Measurements from ENCODE around the gene DPT. TPM values are rescaled to one million over a fixed set of nuclear protein-coding genes. Genes with fewer than 3 reads are reported as not detected.
"Not testable (repeated sequence)": the region's sequence is repeated elsewhere in the genome, so short reads cannot be mapped to it uniquely, and the experiment has no call there.

Gene DPT
- not detected for total RNA-seq

GRCh38 chr1:168728473-168729404, at the start of gene DPT:
Gene DPT (minus strand): TSS chr1:168729206. CDS start chr1:168729174, 32 bp downstream.
- ATAC-seq (no peak), DNase-seq (no peak)
- Mint-ChIP-seq H3K4me1 (ENCODE audit: low read depth) (peaks cover 5% of the 10 kb centered on the region), H3K4me3 (no peak within 1 kb of the TSS), H3K27me3 (ENCODE audit: low read depth) (peaks cover 3% of the 10 kb centered on the region), H3K9me3 (no peaks in the 10 kb centered on the region), H3K36me3 (ENCODE audit: insufficient read depth) (no peaks in the 10 kb centered on the region)

GRCh38 chr1:168775366-168775765, 46.4 kb upstream of the DPT start:
- Mint-ChIP-seq H3K9me3 (no peaks in the 10 kb centered on the region), H3K4me3 (no peak overlapping the region), H3K27me3 (ENCODE audit: low read depth) (peaks cover 5% of the 10 kb centered on the region), H3K4me1 (ENCODE audit: low read depth) (no peaks in the 10 kb centered on the region), H3K36me3 (ENCODE audit: insufficient read depth) (no peaks in the 10 kb centered on the region)
- DNase-seq (no peak), ATAC-seq (no peak)

DNA sequence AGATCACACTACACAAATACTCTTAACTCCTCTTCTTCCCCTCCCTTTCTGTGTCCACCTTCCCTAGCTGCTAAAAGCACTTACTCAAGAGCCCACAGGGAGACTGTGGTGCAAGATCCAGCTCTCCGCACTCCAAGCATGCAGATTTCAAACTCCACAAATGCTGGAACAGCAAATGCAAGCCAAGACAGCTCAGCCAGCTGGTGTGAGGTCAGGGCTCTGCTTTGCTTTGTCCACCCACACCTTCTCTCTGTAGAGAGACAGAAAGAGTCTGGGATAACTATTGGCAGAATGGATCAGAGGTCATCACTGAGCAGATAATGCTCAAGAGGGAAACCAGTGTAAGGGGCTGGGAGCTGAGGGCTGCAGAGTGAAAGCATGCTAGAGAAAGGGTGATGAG, 45.2 kb upstream of the DPT start:
- H3K9me3 Mint-ChIP-seq, result no peaks in the 10 kb centered on the region
- no peak for ATAC-seq
- H3K4me1 Mint-ChIP-seq (ENCODE audit: low read depth), result no peaks in the 10 kb centered on the region
- no peak overlapping the region for H3K4me3 Mint-ChIP-seq
- DNase-seq, result no peak
- no peaks in the 10 kb centered on the region for H3K36me3 Mint-ChIP-seq (ENCODE audit: insufficient read depth)
- H3K27me3 Mint-ChIP-seq (ENCODE audit: low read depth), result peaks cover 3% of the 10 kb centered on the region

- no peak overlapping the region for H3K4me3 Mint-ChIP-seq
- no peaks in the 10 kb centered on the region for H3K9me3 Mint-ChIP-seq
- DNase-seq, result no peak
- H3K4me1 Mint-ChIP-seq (ENCODE audit: low read depth), result no peaks in the 10 kb centered on the region
- no peak for ATAC-seq
- H3K27me3 Mint-ChIP-seq (ENCODE audit: low read depth), result no peaks in the 10 kb centered on the region
- H3K36me3 Mint-ChIP-seq (ENCODE audit: insufficient read depth), result no peaks in the 10 kb centered on the region
Measured at GRCh38 chr1:168772428-168773060, 43.5 kb upstream of the DPT start.

- H3K4me1 Mint-ChIP-seq (ENCODE audit: low read depth), result no peaks in the 10 kb centered on the region
- no peaks in the 10 kb centered on the region for H3K36me3 Mint-ChIP-seq (ENCODE audit: insufficient read depth)
- H3K27me3 Mint-ChIP-seq (ENCODE audit: low read depth), result no peaks in the 10 kb centered on the region
- H3K9me3 Mint-ChIP-seq, result no peaks in the 10 kb centered on the region
- no peak for DNase-seq
- H3K4me3 Mint-ChIP-seq, result no peak overlapping the region
- no peak for ATAC-seq
Measured at GRCh38 chr1:168771104-168771630, 42.2 kb upstream of the DPT start.

DNA sequence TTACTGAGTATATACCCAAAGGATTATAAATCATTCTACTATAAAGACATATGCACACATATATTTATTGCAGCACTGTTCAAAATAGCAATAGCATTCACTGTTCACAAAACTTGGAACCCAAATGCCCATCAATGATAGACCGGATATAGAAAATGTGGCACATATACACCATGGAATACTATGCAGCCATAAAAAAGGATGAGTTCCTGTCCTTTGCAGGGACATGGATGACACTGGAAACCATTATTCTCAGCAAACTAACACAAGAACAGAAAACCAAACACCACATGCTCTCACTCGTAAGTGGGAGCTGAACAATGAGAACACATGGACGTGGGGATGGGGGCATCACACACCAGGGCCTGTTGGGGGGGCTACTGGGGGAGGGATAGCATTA, 40.9 kb upstream of the DPT start:
- not testable (repeated sequence) for ATAC-seq; H3K27me3 Mint-ChIP-seq (ENCODE audit: low read depth); H3K9me3 Mint-ChIP-seq; H3K4me1 Mint-ChIP-seq (ENCODE audit: low read depth); H3K4me3 Mint-ChIP-seq; DNase-seq; H3K36me3 Mint-ChIP-seq (ENCODE audit: insufficient read depth)

GRCh38 chr1:168767894-168768584, 39.0 kb upstream of the DPT start:
- H3K36me3 Mint-ChIP-seq (ENCODE audit: insufficient read depth), result no peaks in the 10 kb centered on the region
- H3K9me3 Mint-ChIP-seq, result no peaks in the 10 kb centered on the region
- H3K27me3 Mint-ChIP-seq (ENCODE audit: low read depth), result no peaks in the 10 kb centered on the region
- ATAC-seq (no peak), DNase-seq (no peak)
- H3K4me3 Mint-ChIP-seq, result no peak overlapping the region
- H3K4me1 Mint-ChIP-seq (ENCODE audit: low read depth), result no peaks in the 10 kb centered on the region

DNA sequence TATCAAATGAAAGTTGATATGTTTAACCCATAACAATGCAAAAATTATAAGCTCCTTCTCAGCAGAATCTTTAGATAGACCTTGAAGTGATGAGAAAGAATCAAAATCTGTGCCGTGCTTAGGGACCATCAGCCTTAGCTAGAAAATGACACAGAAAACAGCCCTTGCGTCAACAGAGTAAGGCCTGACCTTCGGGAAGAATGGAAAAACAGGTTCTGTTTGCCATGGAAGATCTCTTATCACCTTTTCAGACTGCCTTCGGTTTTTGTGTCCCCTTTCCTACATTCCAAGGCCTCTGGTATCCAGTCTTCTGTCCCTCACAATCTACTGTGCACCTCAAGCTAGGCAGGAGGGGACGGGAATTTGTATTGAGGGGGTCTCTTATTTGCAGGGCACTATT, 37.6 kb upstream of the DPT start:
- H3K27me3 Mint-ChIP-seq (ENCODE audit: low read depth), result no peaks in the 10 kb centered on the region
- peaks cover 8% of the 10 kb centered on the region for H3K4me1 Mint-ChIP-seq (ENCODE audit: low read depth)
- H3K36me3 Mint-ChIP-seq (ENCODE audit: insufficient read depth), result no peaks in the 10 kb centered on the region
- ATAC-seq, result no peak
- DNase-seq, result no peak
- no peak overlapping the region for H3K4me3 Mint-ChIP-seq
- H3K9me3 Mint-ChIP-seq, result no peaks in the 10 kb centered on the region

DNA sequence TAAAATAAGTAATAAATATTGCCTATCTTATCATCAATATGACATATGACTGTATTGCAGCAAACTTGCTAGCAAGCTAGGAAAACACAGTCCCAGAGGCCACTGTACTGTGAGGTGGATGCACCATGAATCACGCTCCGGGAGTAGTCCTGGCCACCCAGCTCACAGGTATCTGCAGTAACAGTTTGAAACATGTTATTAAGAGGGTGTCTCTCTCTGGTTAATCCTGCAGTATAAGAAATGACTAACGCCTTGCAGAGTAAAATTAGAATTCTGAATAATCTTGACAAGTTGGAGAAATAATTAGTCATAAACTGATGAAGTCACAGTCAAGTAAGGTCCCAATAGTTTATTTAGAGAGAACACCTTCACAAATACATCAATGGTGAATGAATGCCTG, 34.0 kb upstream of the DPT start:
- H3K4me1 Mint-ChIP-seq (ENCODE audit: low read depth), result peaks cover 8% of the 10 kb centered on the region
- no peaks in the 10 kb centered on the region for H3K9me3 Mint-ChIP-seq
- peaks cover 3% of the 10 kb centered on the region for H3K27me3 Mint-ChIP-seq (ENCODE audit: low read depth)
- ATAC-seq, result peak; percentile 87 to 90
- no peaks in the 10 kb centered on the region for H3K36me3 Mint-ChIP-seq (ENCODE audit: insufficient read depth)
- no peak overlapping the region for H3K4me3 Mint-ChIP-seq
- DNase-seq, result no peak

GRCh38 chr1:168762473-168762872, 33.5 kb upstream of the DPT start:
- Mint-ChIP-seq H3K9me3 (no peaks in the 10 kb centered on the region), H3K27me3 (ENCODE audit: low read depth) (peaks cover 3% of the 10 kb centered on the region)
- no peak for DNase-seq

GRCh38 chr1:168760781-168761180, 31.8 kb upstream of the DPT start:
- Mint-ChIP-seq H3K4me3 (no peak overlapping the region), H3K27me3 (ENCODE audit: low read depth) (peaks cover 7% of the 10 kb centered on the region), H3K36me3 (ENCODE audit: insufficient read depth) (no peaks in the 10 kb centered on the region), H3K4me1 (ENCODE audit: low read depth) (peaks cover 8% of the 10 kb centered on the region), H3K9me3 (no peaks in the 10 kb centered on the region)
- DNase-seq (no peak), ATAC-seq (no peak)

More at GRCh38 chr1:168762473-168762872, 33.5 kb upstream of the DPT start:
- Mint-ChIP-seq H3K36me3 (ENCODE audit: insufficient read depth) (no peaks in the 10 kb centered on the region), H3K4me3 (no peak overlapping the region), H3K4me1 (ENCODE audit: low read depth) (peaks cover 8% of the 10 kb centered on the region)
- no peak for ATAC-seq

- H3K9me3 Mint-ChIP-seq, result no peaks in the 10 kb centered on the region
- H3K27me3 Mint-ChIP-seq (ENCODE audit: low read depth), result peaks cover 7% of the 10 kb centered on the region
- peaks cover 8% of the 10 kb centered on the region for H3K4me1 Mint-ChIP-seq (ENCODE audit: low read depth)
- no peaks in the 10 kb centered on the region for H3K36me3 Mint-ChIP-seq (ENCODE audit: insufficient read depth)
- H3K4me3 Mint-ChIP-seq, result no peak overlapping the region
- no peak for ATAC-seq
- DNase-seq, result no peak
Measured at GRCh38 chr1:168760241-168760640, 31.2 kb upstream of the DPT start.

GRCh38 chr1:168759077-168759476, 30.1 kb upstream of the DPT start:
- Mint-ChIP-seq H3K36me3 (ENCODE audit: insufficient read depth) (no peaks in the 10 kb centered on the region), H3K4me1 (ENCODE audit: low read depth) (peaks cover 8% of the 10 kb centered on the region), H3K9me3 (no peaks in the 10 kb centered on the region), H3K27me3 (ENCODE audit: low read depth) (peaks cover 9% of the 10 kb centered on the region), H3K4me3 (no peak overlapping the region)
- no peak for ATAC-seq
- DNase-seq, result no peak

- no peak for DNase-seq
- H3K36me3 Mint-ChIP-seq (ENCODE audit: insufficient read depth), result no peaks in the 10 kb centered on the region
- peaks cover 9% of the 10 kb centered on the region for H3K27me3 Mint-ChIP-seq (ENCODE audit: low read depth)
- H3K4me3 Mint-ChIP-seq, result no peak overlapping the region
- no peaks in the 10 kb centered on the region for H3K9me3 Mint-ChIP-seq
- no peak for ATAC-seq
- H3K4me1 Mint-ChIP-seq (ENCODE audit: low read depth), result peaks cover 8% of the 10 kb centered on the region
Measured at GRCh38 chr1:168758503-168758902, 29.5 kb upstream of the DPT start.

Measured in activated T-cell treated with anti-CD3 and anti-CD28 coated beads, Interleukin-2, amount 50 U/mL, for 4 hours (primary cell).